GM06990 (cell line): ENCODE data around the gene RALGDS.

ENCODE experiments used
- DNase-seq: peaks from one replicate; pipeline ENCODE4 v3.0.0-alpha.2; 2011; ENCODE audit not compliant: insufficient read length; ENCODE audit errors: extremely low read depth
- H3K27me3 ChIP-seq: replicated peaks from 2 replicates; pipeline ENCODE4 v1.6.0; 2011; ENCODE audit warnings: low read length; ENCODE audit not compliant: control insufficient read depth, insufficient read depth
- H3K36me3 ChIP-seq: 2 replicates; pipeline ENCODE4 v1.5.1; 2011; ENCODE audit warnings: low read length; ENCODE audit not compliant: control insufficient read depth, insufficient read depth
- H3K4me3 ChIP-seq: replicated peaks from 2 replicates; pipeline ENCODE4 v1.5.1; 2011; ENCODE audit warnings: low read depth, mild to moderate bottlenecking, control low read depth, low read length
- CTCF ChIP-seq: IDR thresholded peaks from 2 replicates; pipeline ENCODE4 v1.5.1; 2011; ENCODE audit warnings: low read length, control low read depth, mild to moderate bottlenecking, inconsistent platforms; ENCODE audit not compliant: insufficient read depth, poor library complexity, severe bottlenecking

The RALGDS gene

GRCh38 chr9:133124907-133125275 is 3.9 kb upstream of the RALGDS start:
- DNase-seq, result no peak
- Histone ChIP-seq H3K36me3 (no peaks in the 10 kb centered on the region; the same call in 1 of the 2 replicates), H3K4me3 (no peak overlapping the region), H3K27me3 (no peaks in the 10 kb centered on the region)
- TF ChIP-seq CTCF, result no peak

- H3K4me3 ChIP-seq, result no peak overlapping the region
- H3K36me3 ChIP-seq, result no peaks in the 10 kb centered on the region; the same call in 1 of the 2 replicates
- H3K27me3 ChIP-seq, result no peaks in the 10 kb centered on the region
- DNase-seq, result no peak
- TF ChIP-seq CTCF, result no peak
Measured at GRCh38 chr9:133124123-133124906, 3.3 kb upstream of the RALGDS start.

- DNase-seq, result no peak
- Histone ChIP-seq H3K4me3 (no peak overlapping the region), H3K27me3 (no peaks in the 10 kb centered on the region), H3K36me3 (no peaks in the 10 kb centered on the region; the same call in 1 of the 2 replicates)
- TF ChIP-seq CTCF, result no peak
Measured at GRCh38 chr9:133122935-133123611, 2.0 kb upstream of the RALGDS start.

GRCh38 chr9:133122605-133122934 is 1.5 kb upstream of the RALGDS start:
- Histone ChIP-seq H3K4me3 (no peak overlapping the region), H3K27me3 (no peaks in the 10 kb centered on the region), H3K36me3 (no peaks in the 10 kb centered on the region; the same call in 1 of the 2 replicates)
- no peak for DNase-seq
- no peak for TF ChIP-seq CTCF

- DNase-seq, result no peak
- no peak for TF ChIP-seq CTCF
- H3K4me3 ChIP-seq, result no peak overlapping the region
Measured at GRCh38 chr9:133121915-133122550, 993 bp upstream of the RALGDS start.

More at GRCh38 chr9:133121915-133122550, 993 bp upstream of the RALGDS start:
- Histone ChIP-seq H3K27me3 (no peaks in the 10 kb centered on the region), H3K36me3 (no peaks in the 10 kb centered on the region; the same call in 1 of the 2 replicates)
